K562 (cell line): ENCODE results near the gene ARNT2. TPM values are rescaled to one million over a fixed set of nuclear protein-coding genes. Genes with fewer than 3 reads are reported as not detected.

Source experiments
- ATAC-seq: fragments of 200-7000 bp; cut with Tn5 transposase; 3 replicates; pipeline ENCODE4 v1.9.1; 2020; ENCODE audit warnings: moderate library complexity
- BruUV-seq: library from RNA; stranded (reverse); fragments of 400-500 nt; replicated peaks from 2 replicates; lab custom pipeline; 2021; lab: Mats Ljungman, UMichigan
- CTCF ChIA-PET: fragments of 300-600 bp; formaldehyde crosslinking; extraction: SDS; loops from one replicate; lab custom pipeline; 2021; ENCODE audit warnings: low intra/inter-chr PET ratio; lab: Yijun Ruan, JAX
- POLR2A ChIA-PET: fragments of 300-600, 350-650 bp; sonication (Branson Sonifier 250); formaldehyde crosslinking; extraction: SDS; loops from one replicate; lab custom pipeline; 2021; ENCODE audit warnings: antibody characterized with exemption, inconsistent platforms; lab: Yijun Ruan, JAX
- DNase-seq, 4 experiments: peaks; one replicate each; pipeline versions ENCODE4 v3.0.0 to v3.0.0-alpha.2; 2011 to 2018; ENCODE audit warnings: low spot score in 3 of 4, mixed read lengths in 3 of 4; ENCODE audit errors: extremely low read depth in 1 of 4
- FAIRE-seq: peaks from 2 replicates; lab custom pipeline; 2011; peaks lifted over from hg19 to GRCh38; lab: Jason Lieb, UNC
- H2AFZ ChIP-seq: 2 replicates; pipeline ENCODE4 v1.6.0; 2011; ENCODE audit warnings: low read depth, low read length, control low read depth, inconsistent platforms
- H3K27ac ChIP-seq: fragments of 200-600 bp; 3 replicates; pipeline ENCODE4 v1.8.0; 2011; ENCODE audit warnings: low read depth, mild to moderate bottlenecking, control low read depth, inconsistent platforms, low read length, moderate library complexity, mixed read lengths; ENCODE audit errors: extremely low read depth
- H3K27me3 ChIP-seq, 2 experiments: fragments of 300-600 bp in 1 of 2; 2 replicates in 1 of 2; 3 replicates in 1 of 2; pipeline versions ENCODE4 v1.6.0 to v1.8.0; 2011; ENCODE audit warnings: inconsistent platforms in 2 of 2, low read length in 2 of 2, mild to moderate bottlenecking in 1 of 2, mixed read lengths in 1 of 2, moderate library complexity in 1 of 2; ENCODE audit not compliant: control insufficient read depth in 2 of 2, insufficient read depth in 2 of 2
- H3K36me3 ChIP-seq: fragments of 300-600 bp; 3 replicates; pipeline ENCODE4 v1.8.0; 2011; ENCODE audit warnings: mild to moderate bottlenecking, low read length, inconsistent platforms; ENCODE audit not compliant: control insufficient read depth, insufficient read depth
- H3K4me1 ChIP-seq, 2 experiments: fragments of 200-600 bp in 1 of 2; replicated peaks in 1 of 2; 2 replicates in 1 of 2; 3 replicates in 1 of 2; pipeline versions ENCODE4 v1.5.1 to v1.8.0; 2011; ENCODE audit warnings: inconsistent platforms in 2 of 2, low read length in 2 of 2, mild to moderate bottlenecking in 1 of 2, mixed read lengths in 1 of 2, moderate library complexity in 1 of 2; ENCODE audit not compliant: control insufficient read depth in 2 of 2, insufficient read depth in 2 of 2
- H3K4me2 ChIP-seq: 2 replicates; pipeline ENCODE4 v1.6.1; 2011; ENCODE audit warnings: low read length, control low read depth, inconsistent platforms, mixed read lengths; ENCODE audit not compliant: insufficient read depth
- H3K4me3 ChIP-seq: fragments of 200-600 bp; sonication (generic), shearing (Covaris generic); 2 replicates; pipeline ENCODE4 v1.5.1; 2016; ENCODE audit warnings: control low read depth, inconsistent platforms
- H3K79me2 ChIP-seq: fragments of 200-600 bp; 3 replicates; pipeline ENCODE4 v1.8.0; 2011; ENCODE audit warnings: low read length, inconsistent platforms; ENCODE audit not compliant: control insufficient read depth, insufficient read depth
- H3K9ac ChIP-seq, 2 experiments: 2 replicates each; pipeline versions ENCODE4 v1.6.0 to v1.6.1; 2011; ENCODE audit warnings: low read depth in 2 of 2, low read length in 2 of 2, control low read depth in 1 of 2, inconsistent platforms in 1 of 2, mild to moderate bottlenecking in 1 of 2, mixed read lengths in 1 of 2; ENCODE audit not compliant: insufficient read depth in 1 of 2
- H3K9me1 ChIP-seq: one replicate; pipeline ENCODE4 v1.6.0; 2011; ENCODE audit warnings: inconsistent platforms, mild to moderate bottlenecking, low read length, moderate library complexity; ENCODE audit not compliant: control insufficient read depth, insufficient read depth
- H3K9me3 ChIP-seq: replicated peaks from 2 replicates; pipeline ENCODE4 v1.5.1; 2011; ENCODE audit warnings: low read depth, low read length, inconsistent platforms; ENCODE audit not compliant: control insufficient read depth, insufficient read depth
- H4K20me1 ChIP-seq: replicated peaks from 2 replicates; pipeline ENCODE4 v1.6.1; 2011; ENCODE audit warnings: low read length, inconsistent platforms, mixed read lengths; ENCODE audit not compliant: control insufficient read depth, insufficient read depth
- EP300 ChIP-seq: IDR thresholded peaks from 2 replicates; pipeline ENCODE4 v1.6.1; 2012; ENCODE audit warnings: low read length, improper control_type of control experiment
- FIP1L1 ChIP-seq: fragments of 200-400 bp; formaldehyde crosslinking; IDR thresholded peaks from 2 replicates; pipeline ENCODE4 v1.6.1; 2018; ENCODE audit warnings: mild to moderate bottlenecking, low read depth, low read length; ENCODE audit not compliant: poor library complexity, severe bottlenecking
- GABPB2 ChIP-seq: fragments of 250-450 bp; sonication (Bioruptor Pico); conservative IDR thresholded peaks from 2 replicates; pipeline ENCODE4 v1.5.1; 2021; ENCODE audit warnings: mild to moderate bottlenecking
- ILK ChIP-seq: fragments of 450-650 bp; IDR thresholded peaks from 2 replicates; pipeline ENCODE4 v1.6.1; 2016; ENCODE audit warnings: missing genetic modification characterization, low read depth, mild to moderate bottlenecking, missing compliant biosample characterization, moderate library complexity, borderline replicate concordance
- NR4A1 ChIP-seq, 2 experiments: fragments of 250-450 bp in 1 of 2; fragments of 450-650 bp in 1 of 2; sonication (Bioruptor Pico) in 1 of 2; IDR thresholded peaks; 2 replicates each; pipeline versions ENCODE4 v1.4.0 to v1.6.1; 2016 to 2020; ENCODE audit warnings: mild to moderate bottlenecking in 2 of 2, missing compliant biosample characterization in 1 of 2, missing genetic modification characterization in 1 of 2, moderate library complexity in 1 of 2
- SIX5 ChIP-seq, 2 experiments: IDR thresholded peaks; 2 replicates each; pipeline ENCODE4 v1.6.1; 2011; ENCODE audit warnings: low read length in 2 of 2, borderline replicate concordance in 1 of 2, low read depth in 1 of 2, mild to moderate bottlenecking in 1 of 2, moderate library complexity in 1 of 2; ENCODE audit not compliant: insufficient read depth in 1 of 2
- SRSF9 ChIP-seq: fragments of 200-400 bp; formaldehyde crosslinking; IDR thresholded peaks from 2 replicates; pipeline ENCODE4 v1.6.1; 2017; ENCODE audit warnings: low read depth, low read length, borderline replicate concordance
- STAT5B ChIP-seq: fragments of 250-450 bp; sonication (Bioruptor Pico); IDR thresholded peaks from 2 replicates; pipeline ENCODE4 v1.8.0; 2021; ENCODE audit warnings: mild to moderate bottlenecking, inconsistent platforms
- TAL1 ChIP-seq: fragments of 450-650 bp; IDR thresholded peaks from 2 replicates; pipeline ENCODE4 v1.6.1; 2016; ENCODE audit warnings: mild to moderate bottlenecking
- THRA ChIP-seq: fragments of 450-650 bp; IDR thresholded peaks from 2 replicates; pipeline ENCODE4 v1.6.1; 2017; ENCODE audit warnings: mild to moderate bottlenecking, moderate library complexity
- TRIM24 ChIP-seq, 2 experiments: fragments of 450-650 bp; IDR thresholded peaks; 2 replicates each; pipeline ENCODE4 v1.6.1; 2016
- U2AF2 ChIP-seq: fragments of 200-400 bp; formaldehyde crosslinking; optimal IDR thresholded peaks from 2 replicates; pipeline ENCODE3; 2017; ENCODE audit warnings: low read depth, mild to moderate bottlenecking, low read length
- ZBTB8A ChIP-seq: fragments of 450-650 bp; IDR thresholded peaks from 2 replicates; pipeline ENCODE4 v1.6.1; 2018; ENCODE audit warnings: mild to moderate bottlenecking, moderate library complexity; ENCODE audit not compliant: partially characterized antibody
- ZBTB9 ChIP-seq: fragments of 450-650 bp; formaldehyde crosslinking; IDR thresholded peaks from 2 replicates; pipeline ENCODE4 v1.4.0; 2020; ENCODE audit warnings: mild to moderate bottlenecking, moderate library complexity
- ZNF398 ChIP-seq: fragments of 250-450 bp; sonication (Bioruptor Pico); IDR thresholded peaks from 2 replicates; pipeline ENCODE4 v1.8.0; 2021; ENCODE audit warnings: moderate library complexity, mild to moderate bottlenecking, inconsistent platforms
- ZNF583 ChIP-seq: fragments of 250-450 bp; sonication (Bioruptor Pico); IDR thresholded peaks from 2 replicates; pipeline ENCODE4 v1.4.0; 2020
- WGBS: fragments of 100-300 bp; shearing (Covaris generic); methylation state at CpG from one replicate; pipeline ENCODE4 v1.1.6; 2016; ENCODE audit warnings: low coverage, mixed read lengths; ENCODE audit not compliant: insufficient coverage; ENCODE audit errors: missing lambda C conversion rate; 5-methylcytosine and 5-hydroxymethylcytosine counted together
- in situ Hi-C: fragments of 300-500 bp; cut with MboI; formaldehyde crosslinking; loops from 4 replicates; pipeline ENCODE4 v1.15.0; 2018; ENCODE audit warnings: inconsistent platforms, mixed read lengths
- intact Hi-C: fragments of 100-400 bp; cut with micrococcal nuclease; formaldehyde crosslinking; loops from 2 replicates; pipeline ENCODE4 v1.14.2; 2022
- polyA plus RNA-seq, 8 experiments: library from polyadenylated mRNA; depleted of rRNA in 4 of 8; stranded (reverse) in 5 of 8; unstranded in 3 of 8; fragments of >200 nt; fragmentation: Nextera tagmentation in 2 of 8; fragmentation: Illumina TruSeq in 1 of 8; extraction: Ambion mirVana in 2 of 8; extraction: Trizol in 1 of 8; gene quantifications; 2 replicates each; pipeline versions ENCODE4 v1.2.1 to v1.2.3, GENCODE V29; 2011 to 2014; ENCODE audit warnings: inconsistent platforms in 1 of 8, missing spikeins in 1 of 8
- total RNA-seq, 7 experiments: library from RNA; depleted of rRNA in 6 of 7; stranded (reverse); fragments of >200 nt in 6 of 7; fragmentation: Illumina TruSeq in 2 of 7; extraction: Trizol in 2 of 7; gene quantifications; 2 replicates each; pipeline versions ENCODE4 v1.2.1 to v1.2.3, GENCODE V29; 2011 to 2021; ENCODE audit warnings: low replicate concordance in 1 of 7

ARNT2 gene
- total and polyA plus RNA-seq, 9 of the 15 experiments (the other 6 are each of a cell fraction or from before 2014, with no cell fraction given), result 0.01 TPM; not detected in 8

- ATAC-seq, result no peak
- POLR2A ChIA-PET, result interaction anchor here (0.7 kb wide), 1 partner anchor 739 kb away, joined by 3 read pairs; no protein-coding TSS in a partner anchor
- BruUV-seq, result no TSS peak
These were observed 70.3 kb downstream of the ARNT2 start for GRCh38 chr15:80474224-80475215.

More at GRCh38 chr15:80474224-80475215, 70.3 kb downstream of the ARNT2 start:
- FAIRE-seq (no peak), DNase-seq (no peak)
- peaks cover 0 to 7% of the 10 kb centered on the region in 2 experiments; a peak in 2 of 5 replicates for H3K27me3 ChIP-seq
- H3K4me2 ChIP-seq, result no peak overlapping the region
- no peak overlapping the region for H3K9ac ChIP-seq
- H4K20me1 ChIP-seq, result no peaks in the 10 kb centered on the region
- no peaks in the 10 kb centered on the region for H3K4me1 ChIP-seq
- no peak overlapping the region for H3K4me3 ChIP-seq
- H3K79me2 ChIP-seq, result no peaks in the 10 kb centered on the region
- CTCF ChIA-PET, result no interaction called here
- intact Hi-C loops (no loop called here), in situ Hi-C loops (loop anchor here (25.0 kb wide), 1 partner anchor 638 kb away; no protein-coding TSS in a partner anchor)
- WGBS, result 0% methylated on average over 8 of the region's 9 CpGs
- H3K9me3 ChIP-seq, result no peaks in the 10 kb centered on the region
- H3K9me1 ChIP-seq, result no peaks in the 10 kb centered on the region
- H3K36me3 ChIP-seq, result no peaks in the 10 kb centered on the region
- no peak overlapping the region for H2AFZ ChIP-seq
- H3K27ac ChIP-seq, result no peak overlapping the region
- TF ChIP-seq GABPB2 (CRISPR knock-in tag) (no peak), EP300 (no peak), SRSF9 (no peak), U2AF2 (no peak), ILK (tag) (no peak), ZBTB8A (no peak), SIX5 (IDR thresholded peaks at IDR 0.05; ENCODE audit: borderline replicate concordance in 1 of 2, insufficient read depth in 1 of 2, low read depth in 1 of 2, low read length in 2 of 2) (no peak), ZBTB9 (CRISPR knock-in tag) (no peak), TAL1 (no peak), TRIM24 (IDR thresholded peaks at IDR 0.05) (no peak), THRA (no peak), FIP1L1 (no peak), NR4A1 (CRISPR knock-in tag; IDR thresholded peaks at IDR 0.05) (no peak), NR4A1 (tag; IDR thresholded peaks at IDR 0.05) (no peak), ZNF583 (CRISPR knock-in tag) (no peak), STAT5B (no peak), ZNF398 (no peak)
